Vagina (tissue), 2 donors: Measurements from ENCODE around the gene ATP8B1. TPM values are rescaled to one million over a fixed set of nuclear protein-coding genes. Genes with fewer than 3 reads are reported as not detected.

ENCODE experiments used
- DNase-seq, 2 donors: peaks; one replicate each; pipeline ENCODE4 v3.0.0-alpha.2; 2017; ENCODE audit errors: extremely low spot score in 2 of 2
- H3K27ac ChIP-seq: fragments of 200-600 bp; sonication (generic); one replicate; pipeline ENCODE4 v1.5.1; 2019
- H3K27me3 ChIP-seq: fragments of 200-600 bp; sonication (generic); one replicate; pipeline ENCODE4 v1.5.1; 2019
- H3K36me3 ChIP-seq, 2 donors: fragments of 200-600 bp; sonication (generic); one replicate each; pipeline ENCODE4 v1.5.1; 2017 to 2019
- H3K4me1 ChIP-seq: fragments of 200-600 bp; sonication (generic); one replicate; pipeline ENCODE4 v1.5.1; 2019
- H3K4me3 ChIP-seq, 2 donors: fragments of 200-600 bp; sonication (generic); 1 replicate in 1 of 2; 2 replicates in 1 of 2; pipeline ENCODE4 v1.5.1; 2016 to 2019
- H3K9me3 ChIP-seq: fragments of 200-600 bp; sonication (generic); one replicate; pipeline ENCODE4 v1.5.1; 2019
- CTCF ChIP-seq, 3 experiments: fragments of 450-650 bp in 2 of 3; fragments of 200-600 bp in 1 of 3; sonication (generic) in 1 of 3; IDR thresholded peaks; one replicate each; pipeline ENCODE4 v1.5.1; 2017 to 2019; ENCODE audit warnings: antibody characterized with exemption in 3 of 3, mild to moderate bottlenecking in 2 of 3, moderate library complexity in 2 of 3
- POLR2A ChIP-seq, 2 donors: fragments of 450-650 bp; IDR thresholded peaks; one replicate each; pipeline ENCODE4 v1.6.1; 2017; ENCODE audit warnings: antibody characterized with exemption in 2 of 2, mild to moderate bottlenecking in 2 of 2, moderate library complexity in 2 of 2
- POLR2AphosphoS5 ChIP-seq, 2 donors: sonication (generic); formaldehyde crosslinking; IDR thresholded peaks; one replicate each; pipeline ENCODE4 v1.9.0; 2017; ENCODE audit warnings: antibody characterized with exemption in 2 of 2, mild to moderate bottlenecking in 2 of 2, low read depth in 1 of 2; ENCODE audit not compliant: insufficient read depth in 1 of 2
- intact Hi-C: fragments of 100-400 bp; cut with DNase I; formaldehyde crosslinking; loops from one replicate; pipeline ENCODE4 v1.15.1; 2023
- total RNA-seq: library from RNA; depleted of rRNA; stranded (reverse); fragments of >200 nt; gene quantifications from one replicate; pipeline ENCODE4 v1.2.3, GENCODE V29; 2016

The ATP8B1 gene
- total RNA-seq, 1 donor from 2014 or later: 41.5 TPM

GRCh38 chr18:57657542-57657941 lies 145.6 kb downstream of the ATP8B1 start:
- H3K9me3 ChIP-seq: no peaks in the 10 kb centered on the region
- H3K4me3 ChIP-seq: no peak overlapping the region
- no peaks in the 10 kb centered on the region for H3K4me1 ChIP-seq
- intact Hi-C loops: no loop called here
- H3K36me3 ChIP-seq: peaks cover 0 to 65% of the 10 kb centered on the region in 2 donors
- H3K27me3 ChIP-seq: no peaks in the 10 kb centered on the region
- TF ChIP-seq POLR2AphosphoS5 (IDR thresholded peaks at IDR 0.05; ENCODE audit: insufficient read depth in 1 of 2, low read depth in 1 of 2) (no peak), CTCF (IDR thresholded peaks at IDR 0.05) (no peak), POLR2A (IDR thresholded peaks at IDR 0.05) (no peak)
- no peak for DNase-seq
- no peak overlapping the region for H3K27ac ChIP-seq

GRCh38 chr18:57655740-57656139 lies 147.4 kb downstream of the ATP8B1 start:
- intact Hi-C loops: no loop called here
- H3K9me3 ChIP-seq: no peaks in the 10 kb centered on the region
- no peak for DNase-seq
- H3K36me3 ChIP-seq: peaks cover 0 to 64% of the 10 kb centered on the region in 2 donors
- no peaks in the 10 kb centered on the region for H3K4me1 ChIP-seq
- no peak overlapping the region for H3K27ac ChIP-seq
- H3K27me3 ChIP-seq: no peaks in the 10 kb centered on the region
- no peak for TF ChIP-seq CTCF (IDR thresholded peaks at IDR 0.05)
- no peak for TF ChIP-seq POLR2AphosphoS5 (IDR thresholded peaks at IDR 0.05; ENCODE audit: insufficient read depth in 1 of 2, low read depth in 1 of 2)
- no peak for TF ChIP-seq POLR2A (IDR thresholded peaks at IDR 0.05)
- H3K4me3 ChIP-seq: no peak overlapping the region

GRCh38 chr18:57651914-57652313 lies 151.2 kb downstream of the ATP8B1 start:
- TF ChIP-seq CTCF (IDR thresholded peaks at IDR 0.05): no peak
- no peak for TF ChIP-seq POLR2A (IDR thresholded peaks at IDR 0.05)
- Histone ChIP-seq H3K4me1 (no peaks in the 10 kb centered on the region), H3K4me3 (no peak overlapping the region), H3K27ac (no peak overlapping the region), H3K9me3 (no peaks in the 10 kb centered on the region), H3K27me3 (no peaks in the 10 kb centered on the region), H3K36me3 (peaks cover 0 to 54% of the 10 kb centered on the region in 2 donors)
- DNase-seq: no peak
- intact Hi-C loops: no loop called here

GRCh38 chr18:57649556-57650500 lies 153.3 kb downstream of the ATP8B1 start:
- Histone ChIP-seq H3K4me3 (no peak overlapping the region), H3K27me3 (no peaks in the 10 kb centered on the region), H3K27ac (peak overlapping the region; percentile 18), H3K4me1 (no peaks in the 10 kb centered on the region), H3K36me3 (peaks cover 0 to 35% of the 10 kb centered on the region in 2 donors), H3K9me3 (no peaks in the 10 kb centered on the region)
- intact Hi-C loops: no loop called here
- DNase-seq: no peak
- TF ChIP-seq POLR2AphosphoS5 (IDR thresholded peaks at IDR 0.05; ENCODE audit: insufficient read depth in 1 of 2, low read depth in 1 of 2) (peak in 1 of 2 donors; percentile 57), POLR2A (IDR thresholded peaks at IDR 0.05) (no peak), CTCF (IDR thresholded peaks at IDR 0.05) (no peak)

GRCh38 chr18:57648414-57648813 lies 154.7 kb downstream of the ATP8B1 start:
- no peak overlapping the region for H3K27ac ChIP-seq
- no peaks in the 10 kb centered on the region for H3K4me1 ChIP-seq
- H3K9me3 ChIP-seq: no peaks in the 10 kb centered on the region
- no peak for DNase-seq
- TF ChIP-seq POLR2AphosphoS5 (IDR thresholded peaks at IDR 0.05; ENCODE audit: insufficient read depth in 1 of 2, low read depth in 1 of 2) (no peak), CTCF (IDR thresholded peaks at IDR 0.05) (no peak), POLR2A (IDR thresholded peaks at IDR 0.05) (no peak)
- intact Hi-C loops: no loop called here
- H3K27me3 ChIP-seq: no peaks in the 10 kb centered on the region
- H3K36me3 ChIP-seq: peaks cover 0 to 24% of the 10 kb centered on the region in 2 donors
- H3K4me3 ChIP-seq: no peak overlapping the region
